Spleen (tissue), 11 donors: ENCODE results near the gene CUZD1. TPM values are rescaled to one million over a fixed set of nuclear protein-coding genes. Genes with fewer than 3 reads are reported as not detected.

ENCODE experiments used
- DNase-seq: peaks from one replicate; pipeline ENCODE4 v3.0.0-alpha.2; 2020
- H3K27ac ChIP-seq, 8 donors: fragments of 200-600 bp; sonication (generic) in 7 of 8; 1 replicate in 4 of 8; 2 replicates in 4 of 8; pipeline versions ENCODE4 v1.5.0 to v1.8.0; 2016 to 2021; ENCODE audit warnings: inconsistent platforms in 4 of 8, mild to moderate bottlenecking in 4 of 8, moderate library complexity in 1 of 8
- H3K27me3 ChIP-seq, 7 donors: fragments of 200-600 bp; sonication (generic) in 6 of 7; replicated peaks in 1 of 7; 1 replicate in 4 of 7; 2 replicates in 3 of 7; pipeline versions ENCODE4 v1.5.0 to v1.8.0; 2016 to 2021; ENCODE audit warnings: inconsistent platforms in 3 of 7, mild to moderate bottlenecking in 1 of 7
- H3K36me3 ChIP-seq, 6 donors: fragments of 200-600 bp; sonication (generic) in 5 of 6; 1 replicate in 4 of 6; 2 replicates in 2 of 6; pipeline versions ENCODE4 v1.5.0 to v1.8.0; 2016 to 2021; ENCODE audit warnings: inconsistent platforms in 2 of 6
- H3K4me1 ChIP-seq, 6 donors: fragments of 200-600 bp; sonication (generic) in 5 of 6; 1 replicate in 3 of 6; 2 replicates in 3 of 6; pipeline versions ENCODE4 v1.5.0 to v1.8.0; 2016 to 2021; ENCODE audit warnings: inconsistent platforms in 3 of 6
- H3K4me3 ChIP-seq, 8 donors: fragments of 200-600 bp; sonication (generic) in 7 of 8; 1 replicate in 4 of 8; 2 replicates in 4 of 8; pipeline versions ENCODE4 v1.5.0 to v1.8.0; 2016 to 2021; ENCODE audit warnings: inconsistent platforms in 4 of 8, mild to moderate bottlenecking in 4 of 8, moderate library complexity in 2 of 8
- H3K9me3 ChIP-seq, 8 donors: fragments of 200-600 bp; sonication (generic) in 7 of 8; 1 replicate in 4 of 8; 2 replicates in 4 of 8; pipeline versions ENCODE4 v1.5.0 to v1.8.0; 2016 to 2021; ENCODE audit warnings: inconsistent platforms in 4 of 8
- CTCF ChIP-seq, 11 experiments: fragments of 200-600 bp in 7 of 11; fragments of 450-650 bp in 4 of 11; sonication (generic) in 4 of 11; IDR thresholded peaks in 8 of 11; conservative IDR thresholded peaks in 3 of 11; 1 replicate in 7 of 11; 2 replicates in 4 of 11; pipeline versions ENCODE4 v1.4.0 to v1.8.0; 2016 to 2021; ENCODE audit warnings: antibody characterized with exemption in 11 of 11, inconsistent platforms in 4 of 11, mild to moderate bottlenecking in 1 of 11
- POLR2A ChIP-seq, 3 donors: fragments of 450-650 bp; IDR thresholded peaks; one replicate each; pipeline ENCODE4 v1.5.1; 2017; ENCODE audit warnings: antibody characterized with exemption in 3 of 3, mild to moderate bottlenecking in 1 of 3
- POLR2AphosphoS5 ChIP-seq, 3 donors: sonication (generic); formaldehyde crosslinking; IDR thresholded peaks; one replicate each; pipeline ENCODE4 v1.5.1; 2017; ENCODE audit warnings: antibody characterized with exemption in 3 of 3
- WGBS, 5 donors: extraction: QIAGEN DNeasy Blood & Tissue Kit in 3 of 5; methylation state at CpG; one replicate each; pipeline versions ENCODE4 v1.1.5 to v1.1.7; 2013 to 2018; 5-methylcytosine and 5-hydroxymethylcytosine counted together
- intact Hi-C: fragments of 100-400 bp; cut with DNase I; formaldehyde crosslinking; loops from one replicate; pipeline ENCODE4 v1.15.0; 2023; ENCODE audit warnings: low total_unique reads
- polyA plus RNA-seq, 3 donors: library from polyadenylated mRNA; stranded (reverse); fragments of 200-250 nt; gene quantifications; one replicate each; pipeline ENCODE4 v1.2.1, GENCODE V29; 2013
- total RNA-seq, 7 donors: library from RNA; depleted of rRNA in 3 of 7; stranded (reverse); fragments of >200 nt in 3 of 7; fragmentation: NEBNext Ultra II Directional in 4 of 7; extraction: Animal tissue kit (Norgen Biotek cat#: 25700) in 4 of 7; gene quantifications; one replicate each; pipeline versions ENCODE4 v1.1.0 to v1.2.1, GENCODE V29; 2016 to 2021
- donor health status: healthy with polysubstance abuse.
- donor health status: DM: no; HTN: no; CAD: no; lungs with moderate emphysema.
- donor health status: DM: no; HTN: no; CAD: no.
- donor health status: Bipolar disorder and iron deficiency.
- donor health status: healthy.
- donor health status: DM: no; HTN: no; CAD: no.
- donor health status: DM: yes; HTN: yes; CAD: no.

Gene CUZD1
- total and polyA plus RNA-seq, 10 donors = 1.1 to 2.5 (median 1.8) TPM

- intact Hi-C loops = no loop called here
Measured at GRCh38 chr10:122864901-122865300, 19.2 kb upstream of the CUZD1 start.

GRCh38 chr10:122864194-122864592, 18.5 kb upstream of the CUZD1 start:
- DNase-seq = no peak
- Histone ChIP-seq H3K27me3 (no peaks in the 10 kb centered on the region), H3K4me3 (no peak overlapping the region), H3K36me3 (no peaks in the 10 kb centered on the region), H3K9me3 (peaks cover 0 to 6% (median 0%) of the 10 kb centered on the region in 8 donors), H3K4me1 (no peaks in the 10 kb centered on the region), H3K27ac (no peak overlapping the region)
- intact Hi-C loops = no loop called here
- WGBS, 5 donors = 82 to 95% (median 90%) methylated on average over 2 of the region's 2 CpGs
- TF ChIP-seq POLR2AphosphoS5 (IDR thresholded peaks at IDR 0.05) (no peak), CTCF (IDR thresholded peaks at IDR 0.05 in 8 of 11, conservative IDR thresholded peaks at IDR 0.05 in 3 of 11) (no peak), POLR2A (IDR thresholded peaks at IDR 0.05) (no peak)

More at GRCh38 chr10:122864901-122865300, 19.2 kb upstream of the CUZD1 start:
- Histone ChIP-seq H3K27me3 (no peaks in the 10 kb centered on the region), H3K4me1 (no peaks in the 10 kb centered on the region), H3K4me3 (no peak overlapping the region), H3K9me3 (peaks cover 0 to 6% (median 0%) of the 10 kb centered on the region in 8 donors), H3K27ac (no peak overlapping the region), H3K36me3 (no peaks in the 10 kb centered on the region)
- DNase-seq = no peak
- no peak for TF ChIP-seq POLR2AphosphoS5 (IDR thresholded peaks at IDR 0.05)
- TF ChIP-seq CTCF (IDR thresholded peaks at IDR 0.05 in 8 of 11, conservative IDR thresholded peaks at IDR 0.05 in 3 of 11) = no peak
- TF ChIP-seq POLR2A (IDR thresholded peaks at IDR 0.05) = no peak
- WGBS, 5 donors = 92 to 100% (median 96%) methylated on average over 1 of the region's 1 CpG

- Histone ChIP-seq H3K27me3 (no peaks in the 10 kb centered on the region), H3K36me3 (peaks cover 0 to 5% (median 0%) of the 10 kb centered on the region in 6 donors), H3K4me3 (no peak overlapping the region), H3K9me3 (peaks cover 0 to 6% (median 0%) of the 10 kb centered on the region in 8 donors), H3K27ac (no peak overlapping the region), H3K4me1 (no peaks in the 10 kb centered on the region)
- TF ChIP-seq CTCF (IDR thresholded peaks at IDR 0.05 in 8 of 11, conservative IDR thresholded peaks at IDR 0.05 in 3 of 11) (no peak), POLR2AphosphoS5 (IDR thresholded peaks at IDR 0.05) (no peak), POLR2A (IDR thresholded peaks at IDR 0.05) (no peak)
- intact Hi-C loops = no loop called here
- no peak for DNase-seq
- 88 to 99% (median 92%) methylated on average over 2 of the region's 2 CpGs for WGBS, 5 donors
Measured at GRCh38 chr10:122863216-122864193, 17.8 kb upstream of the CUZD1 start.

GRCh38 chr10:122861711-122862161, 16.1 kb upstream of the CUZD1 start:
- no peaks in the 10 kb centered on the region for H3K4me1 ChIP-seq
- H3K36me3 ChIP-seq = peaks cover 0 to 8% (median 0%) of the 10 kb centered on the region in 6 donors
- no peaks in the 10 kb centered on the region for H3K9me3 ChIP-seq
- H3K27me3 ChIP-seq = no peaks in the 10 kb centered on the region
- TF ChIP-seq POLR2A (IDR thresholded peaks at IDR 0.05) (no peak), CTCF (IDR thresholded peaks at IDR 0.05 in 8 of 11, conservative IDR thresholded peaks at IDR 0.05 in 3 of 11) (no peak), POLR2AphosphoS5 (IDR thresholded peaks at IDR 0.05) (no peak)
- no peak for DNase-seq
- WGBS, 5 donors = 64 to 76% (median 72%) methylated on average over 1 of the region's 1 CpG
- H3K27ac ChIP-seq = no peak overlapping the region
- H3K4me3 ChIP-seq = no peak overlapping the region
- intact Hi-C loops = no loop called here
